NCI-H2081 (cell line): ENCODE data around the gene PRSS12.
"Not testable (repeated sequence)": the region's sequence is repeated elsewhere in the genome, so short reads cannot be mapped to it uniquely, and the experiment has no call there.

Experiments used
- DNase-seq, 2 experiments: peaks; one replicate each; lab custom pipeline; 2025; lab: John Stamatoyannopoulos, UW

Gene PRSS12

GRCh38 chr4:118278473-118279274, 74.1 kb downstream of the PRSS12 start:
- DNase-seq = peak; percentile 92 to 93

- no peak for DNase-seq
Observed at GRCh38 chr4:118277243-118277642, 75.6 kb downstream of the PRSS12 start.

- DNase-seq = no peak
Observed at GRCh38 chr4:118276580-118276979, 76.2 kb downstream of the PRSS12 start.

- no peak for DNase-seq
Observed at GRCh38 chr4:118273642-118274041, 79.2 kb downstream of the PRSS12 start.

- no peak for DNase-seq
Observed at GRCh38 chr4:118271788-118272187, 81.0 kb downstream of the PRSS12 start.

- peak; percentile 5 to 45 for DNase-seq
Observed at GRCh38 chr4:118270492-118270891, 82.3 kb downstream of the PRSS12 start.

GRCh38 chr4:118268780-118269179, 84.0 kb downstream of the PRSS12 start:
- no peak for DNase-seq

GRCh38 chr4:118266145-118266496, 86.7 kb downstream of the PRSS12 start:
- not testable (repeated sequence) for DNase-seq

GRCh38 chr4:118265312-118266144, 87.3 kb downstream of the PRSS12 start:
- DNase-seq = no peak

- DNase-seq = no peak
Observed at GRCh38 chr4:118264096-118264495, 88.7 kb downstream of the PRSS12 start.

- DNase-seq = no peak
Observed at GRCh38 chr4:118260309-118260708, 92.5 kb downstream of the PRSS12 start.

GRCh38 chr4:118259111-118259510, 93.7 kb downstream of the PRSS12 start:
- no peak for DNase-seq

- no peak for DNase-seq
Observed at GRCh38 chr4:118254368-118254767, 98.4 kb downstream of the PRSS12 start.

GRCh38 chr4:118249890-118250289, 102.9 kb downstream of the PRSS12 start:
- DNase-seq = no peak

GRCh38 chr4:118237531-118237930, 115.3 kb downstream of the PRSS12 start:
- no peak for DNase-seq

GRCh38 chr4:118235566-118236120, 117.2 kb downstream of the PRSS12 start:
- no peak for DNase-seq
